ENCODE data around the gene LMF2.

LMF2 gene, protein sequence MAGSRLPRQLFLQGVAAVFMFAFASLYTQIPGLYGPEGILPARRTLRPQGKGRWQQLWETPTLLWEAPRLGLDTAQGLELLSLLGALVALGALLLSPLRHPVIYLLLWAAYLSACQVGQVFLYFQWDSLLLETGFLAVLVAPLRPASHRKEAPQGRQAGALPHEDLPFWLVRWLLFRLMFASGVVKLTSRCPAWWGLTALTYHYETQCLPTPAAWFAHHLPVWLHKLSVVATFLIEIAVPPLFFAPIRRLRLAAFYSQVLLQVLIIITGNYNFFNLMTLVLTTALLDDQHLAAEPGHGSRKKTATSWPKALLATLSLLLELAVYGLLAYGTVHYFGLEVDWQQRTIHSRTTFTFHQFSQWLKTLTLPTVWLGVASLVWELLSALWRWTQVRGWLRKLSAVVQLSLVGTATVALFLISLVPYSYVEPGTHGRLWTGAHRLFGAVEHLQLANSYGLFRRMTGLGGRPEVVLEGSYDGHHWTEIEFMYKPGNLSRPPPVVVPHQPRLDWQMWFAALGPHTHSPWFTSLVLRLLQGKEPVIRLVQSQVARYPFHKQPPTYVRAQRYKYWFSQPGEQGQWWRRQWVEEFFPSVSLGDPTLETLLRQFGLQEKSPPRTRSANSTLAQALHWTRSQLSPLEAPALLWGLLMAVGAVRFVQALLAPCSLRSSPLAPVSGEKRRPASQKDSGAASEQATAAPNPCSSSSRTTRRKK

DNA sequence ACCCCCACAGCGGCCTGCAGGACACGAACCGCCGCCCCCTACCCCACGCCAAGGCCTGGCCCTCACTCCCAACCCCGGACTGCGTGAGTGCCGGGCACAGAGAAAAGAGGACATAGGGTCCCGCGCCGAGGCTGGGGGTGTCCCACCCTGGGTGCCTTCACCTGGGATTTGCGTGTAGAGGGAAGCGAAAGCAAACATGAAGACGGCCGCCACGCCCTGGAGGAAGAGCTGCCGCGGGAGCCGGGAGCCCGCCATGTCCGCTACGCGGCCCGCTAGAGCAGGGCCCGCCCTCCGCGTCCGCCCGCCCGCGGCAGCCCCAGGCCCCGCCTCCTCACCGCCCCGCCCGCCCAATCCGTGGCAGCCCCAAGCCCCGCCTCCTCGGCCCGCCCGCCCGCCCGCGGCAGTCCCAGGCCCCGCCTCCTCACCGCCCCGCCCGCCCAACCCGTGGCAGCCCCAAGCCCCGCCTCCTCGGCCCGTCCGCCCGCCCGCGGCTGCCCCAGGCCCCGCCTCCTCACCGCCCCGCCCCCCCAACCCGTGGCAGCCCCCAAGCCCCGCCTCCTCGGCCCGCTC lies at the start of gene LMF2:
LMF2 (minus strand) TSS at position 282 of the 570 bp plus-strand sequence; CDS start at position 255, 27 bp downstream.
- DNase-seq: peak; percentile 94

DNA sequence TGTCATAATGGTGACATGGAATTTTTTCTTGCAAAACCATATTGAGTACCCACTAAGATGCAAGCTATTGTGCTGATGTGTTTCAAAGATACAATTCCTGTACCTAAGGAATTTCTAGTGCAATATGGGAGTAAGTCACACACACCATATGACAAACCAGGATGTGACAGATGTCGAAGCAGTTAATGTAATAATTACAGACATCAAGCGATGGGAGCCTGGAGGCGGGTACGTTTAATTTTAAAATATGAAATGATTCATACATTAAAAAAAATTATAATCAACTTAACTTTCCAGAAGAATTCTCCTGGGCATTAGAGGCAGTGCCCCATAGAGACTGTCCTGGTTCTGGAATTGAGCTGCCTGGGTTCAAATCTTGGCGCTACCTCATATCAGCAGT lies 49.2 kb upstream of the LMF2 start:
- no peak for DNase-seq

- no peak for DNase-seq
These were observed 45.8 kb upstream of the LMF2 start for GRCh38 chr22:50553310-50553709.

GRCh38 chr22:50551160-50551752 lies 43.8 kb upstream of the LMF2 start:
- DNase-seq: no peak

GRCh38 chr22:50550395-50550794 lies 42.9 kb upstream of the LMF2 start:
- no peak for DNase-seq

DNA sequence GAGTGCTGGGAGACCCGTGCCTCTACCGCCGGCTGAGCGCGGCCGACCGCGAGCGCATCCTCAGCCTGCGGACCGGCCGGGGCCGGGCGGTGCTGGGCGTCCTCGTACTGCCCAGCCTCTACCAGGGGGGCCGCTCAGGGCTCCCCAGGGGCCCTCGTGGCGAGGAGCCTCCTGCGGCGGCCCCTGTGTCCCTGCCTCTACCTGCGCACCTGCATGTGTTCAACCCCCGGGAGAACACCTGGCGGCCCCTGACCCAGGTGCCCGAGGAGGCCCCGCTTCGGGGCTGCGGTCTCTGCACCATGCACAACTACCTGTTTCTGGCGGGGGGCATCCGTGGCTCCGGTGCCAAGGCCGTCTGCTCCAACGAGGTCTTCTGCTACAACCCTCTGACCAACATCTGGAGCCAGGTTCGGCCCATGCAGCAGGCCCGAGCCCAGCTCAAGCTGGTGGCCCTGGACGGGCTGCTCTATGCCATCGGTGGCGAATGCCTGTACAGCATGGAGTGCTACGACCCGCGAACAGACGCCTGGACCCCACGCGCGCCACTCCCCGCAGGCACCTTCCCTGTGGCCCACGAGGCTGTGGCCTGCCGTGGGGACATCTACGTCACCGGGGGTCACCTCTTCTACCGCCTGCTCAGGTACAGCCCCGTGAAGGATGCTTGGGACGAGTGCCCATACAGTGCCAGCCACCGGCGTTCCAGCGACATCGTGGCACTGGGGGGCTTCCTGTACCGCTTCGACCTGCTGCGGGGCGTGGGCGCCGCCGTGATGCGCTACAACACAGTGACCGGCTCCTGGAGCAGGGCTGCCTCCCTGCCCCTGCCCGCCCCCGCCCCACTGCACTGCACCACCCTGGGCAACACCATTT lies 41.7 kb upstream of the LMF2 start:
- no peak for DNase-seq

DNA sequence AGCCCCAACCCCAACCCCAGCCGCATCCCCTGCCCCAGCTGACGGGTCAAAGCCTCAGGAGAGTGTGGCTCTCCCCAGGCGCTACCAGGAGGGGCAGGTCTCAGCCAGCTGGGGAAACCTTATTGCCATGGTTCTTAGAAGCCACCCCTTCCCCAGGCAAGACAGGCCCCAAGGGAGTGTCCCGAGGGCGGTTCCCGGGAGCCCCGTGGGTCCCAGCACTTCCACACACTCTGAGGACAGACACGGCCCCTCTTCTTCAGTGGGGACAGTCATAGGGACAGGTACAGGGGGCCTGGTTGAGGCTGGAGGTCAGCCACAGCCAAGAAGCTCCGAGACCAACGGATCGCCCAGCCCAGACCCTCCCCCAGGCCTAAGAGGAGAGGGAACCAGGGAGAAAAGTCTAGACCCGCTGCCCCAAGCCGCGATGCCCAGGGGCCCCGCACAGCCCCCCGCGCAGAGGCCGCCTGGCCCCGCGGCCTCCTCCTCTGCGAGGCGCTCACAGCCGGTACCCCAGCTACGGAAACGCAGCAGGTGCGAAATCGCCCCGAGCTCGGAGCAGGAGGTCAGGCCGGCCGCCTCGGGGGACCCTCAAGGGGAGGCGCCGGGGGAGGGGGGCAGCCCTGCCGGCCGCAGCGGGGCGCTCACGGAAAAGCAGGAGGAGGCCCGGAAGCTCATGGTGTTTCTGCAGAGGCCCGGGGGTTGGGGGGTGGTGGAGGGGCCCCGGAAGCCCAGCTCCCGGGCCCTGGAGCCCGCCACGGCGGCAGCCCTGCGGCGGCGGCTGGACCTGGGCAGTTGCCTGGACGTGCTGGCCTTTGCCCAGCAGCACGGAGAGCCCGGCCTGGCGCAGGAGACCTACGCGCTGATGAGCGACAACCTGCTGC lies 40.8 kb upstream of the LMF2 start:
- peak; percentile 66 for DNase-seq

GRCh38 chr22:50547263-50547985 lies 39.9 kb upstream of the LMF2 start:
- no peak for DNase-seq

DNA sequence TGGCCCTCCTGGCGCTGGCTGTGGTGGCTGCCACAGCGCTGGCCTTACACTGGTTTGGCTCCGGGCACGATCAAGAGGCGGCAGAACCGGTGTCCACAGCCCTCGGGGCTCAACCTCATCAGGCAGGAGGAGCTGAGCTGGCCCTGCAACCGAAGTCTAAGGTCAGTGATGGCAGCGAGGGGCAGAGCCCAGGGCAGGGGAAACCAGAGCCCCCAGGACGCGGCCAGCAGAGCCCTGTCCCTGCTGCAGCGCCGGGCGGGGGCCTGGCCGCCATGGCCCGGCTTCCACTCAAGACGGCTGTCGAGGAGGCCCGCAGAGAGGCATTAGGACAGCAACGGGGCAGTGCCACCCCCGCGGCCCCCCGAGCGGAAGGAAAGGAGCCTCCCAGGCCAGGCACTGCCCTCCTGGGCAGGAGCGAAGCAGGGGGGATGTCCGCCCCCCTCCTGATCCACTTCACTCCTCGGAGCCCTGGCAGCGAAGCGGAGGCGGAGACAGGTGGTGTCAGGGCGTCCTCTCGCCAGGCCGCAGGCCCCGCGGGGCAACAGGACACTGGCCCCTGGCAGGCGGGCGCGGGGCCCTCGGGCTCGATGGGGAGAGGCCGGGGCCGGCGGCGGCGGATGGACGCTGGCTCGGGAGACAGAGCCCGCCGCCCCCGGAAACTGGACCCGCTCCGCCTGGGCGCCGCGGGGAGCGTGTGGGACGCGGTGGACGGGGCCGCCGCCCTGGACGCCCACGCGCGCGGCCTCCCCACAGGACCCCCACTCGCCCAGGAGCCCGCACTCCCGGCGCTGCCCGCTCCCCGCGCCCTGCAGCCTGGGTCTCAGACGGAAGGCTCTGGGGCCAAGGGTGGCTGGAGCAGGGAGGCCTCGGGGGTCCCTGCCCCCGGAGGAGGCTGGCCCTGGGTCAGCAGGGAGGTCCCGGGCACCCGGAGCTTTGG lies 39.1 kb upstream of the LMF2 start:
- no peak for DNase-seq

- DNase-seq: peak; percentile 56
These were observed 38.2 kb upstream of the LMF2 start, which contains the start of gene KLHDC7B for GRCh38 chr22:50545522-50546325. TSS of gene KLHDC7B (plus strand) at chr22:50545899. CDS start at chr22:50546244, 345 bp downstream.

DNA sequence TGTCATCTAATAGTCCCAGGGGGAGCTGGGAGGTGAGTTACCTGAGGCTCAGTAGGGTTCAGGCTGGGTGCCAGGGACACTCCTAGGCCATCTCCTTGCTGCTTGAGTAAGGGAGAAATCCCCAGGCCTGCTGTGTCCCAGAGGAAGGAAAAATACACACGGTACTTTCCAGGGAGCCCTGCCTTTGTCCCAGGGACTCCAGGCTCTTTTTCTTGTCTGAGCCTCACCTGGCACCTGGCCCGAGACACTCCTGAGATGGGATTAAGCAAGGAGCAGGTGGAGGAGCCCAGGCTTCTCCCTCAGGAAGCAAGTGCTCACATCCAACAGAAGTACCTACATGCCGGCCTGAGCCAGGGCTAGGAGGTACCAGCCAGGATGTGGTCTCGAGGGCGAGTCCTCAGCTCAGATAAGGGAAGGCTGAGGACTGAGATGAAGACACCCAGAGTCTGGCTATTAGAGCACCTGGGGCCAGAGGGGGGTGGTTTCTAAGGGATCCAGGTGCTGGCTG lies 37.3 kb upstream of the LMF2 start:
- peak; percentile 53 for DNase-seq

DNA sequence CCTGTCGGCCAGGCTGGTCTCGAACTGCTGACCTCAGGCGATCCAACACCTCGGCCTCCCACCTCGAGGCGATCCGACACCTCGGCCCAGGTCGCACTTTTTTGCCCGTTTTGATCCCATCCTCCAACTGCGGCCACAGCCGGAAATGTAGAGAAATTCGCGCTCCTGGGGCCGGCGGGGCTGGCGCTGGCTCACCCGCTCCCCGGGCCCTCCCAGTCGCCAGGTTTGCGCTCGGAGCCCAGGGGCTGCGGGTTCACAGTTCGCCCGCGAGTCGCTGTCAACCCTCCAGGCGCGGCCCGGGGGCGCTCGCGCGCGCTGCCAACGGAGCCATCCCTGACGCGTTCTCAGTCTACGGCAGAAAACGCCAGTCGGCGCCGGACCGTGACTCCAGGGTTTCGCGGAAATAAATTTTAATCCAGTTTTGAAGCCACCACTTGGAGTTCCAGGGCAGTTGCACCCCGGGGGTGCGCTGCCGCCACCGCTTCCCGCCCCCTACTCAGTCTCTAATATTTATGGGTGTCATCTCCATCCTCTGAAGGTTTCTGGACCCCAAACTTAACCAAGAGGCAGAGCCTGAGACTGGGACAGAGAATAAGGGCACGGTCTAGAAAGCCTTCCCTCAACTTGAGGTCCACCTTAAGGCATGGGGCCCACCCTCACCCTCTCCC lies 36.7 kb upstream of the LMF2 start:
- peak; percentile 89 for DNase-seq

- DNase-seq: no peak
These were observed 35.0 kb upstream of the LMF2 start for GRCh38 chr22:50542416-50542927.

DNA sequence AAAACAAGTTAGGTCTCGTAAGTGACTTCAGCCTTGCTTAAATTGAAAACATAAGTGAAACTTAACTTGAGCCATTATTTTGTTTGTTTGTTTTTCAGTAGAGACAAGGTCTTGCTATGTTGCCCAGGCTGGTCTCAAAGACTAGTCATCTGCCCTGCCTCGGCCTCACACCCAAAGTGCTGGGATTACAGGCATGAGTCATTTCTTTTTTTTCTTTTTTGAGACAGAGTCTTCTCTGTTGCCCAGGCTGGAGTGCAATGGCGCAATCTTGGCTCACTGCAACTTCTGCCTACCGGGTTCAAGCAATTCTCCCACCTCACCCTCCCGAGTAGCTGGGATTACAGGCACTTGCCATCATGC lies 34.1 kb upstream of the LMF2 start:
- peak; percentile 48 for DNase-seq

GRCh38 chr22:50540381-50540780 lies 32.9 kb upstream of the LMF2 start:
- no peak for DNase-seq

- DNase-seq: no peak
These were observed 30.3 kb upstream of the LMF2 start for GRCh38 chr22:50537765-50538164.

DNA sequence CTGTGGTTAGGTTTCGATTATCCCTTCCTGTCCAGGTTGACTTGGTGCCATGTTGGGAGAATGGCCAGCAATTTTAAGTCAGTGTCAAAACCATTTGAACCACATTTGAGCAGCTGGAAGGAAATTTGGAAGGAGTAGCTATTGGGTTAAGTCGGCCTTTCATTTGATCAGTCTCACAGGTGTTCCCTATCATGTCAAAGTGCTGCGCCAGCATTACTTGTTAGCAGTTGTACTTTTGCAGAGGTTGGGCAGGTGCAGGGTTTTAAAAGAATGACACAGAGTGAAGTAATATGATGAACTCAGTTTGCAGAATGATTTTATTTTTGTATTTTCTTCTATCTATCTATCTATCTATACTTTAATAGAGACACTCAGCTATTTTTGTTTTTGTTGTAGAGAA lies 28.7 kb upstream of the LMF2 start:
- no peak for DNase-seq

DNA sequence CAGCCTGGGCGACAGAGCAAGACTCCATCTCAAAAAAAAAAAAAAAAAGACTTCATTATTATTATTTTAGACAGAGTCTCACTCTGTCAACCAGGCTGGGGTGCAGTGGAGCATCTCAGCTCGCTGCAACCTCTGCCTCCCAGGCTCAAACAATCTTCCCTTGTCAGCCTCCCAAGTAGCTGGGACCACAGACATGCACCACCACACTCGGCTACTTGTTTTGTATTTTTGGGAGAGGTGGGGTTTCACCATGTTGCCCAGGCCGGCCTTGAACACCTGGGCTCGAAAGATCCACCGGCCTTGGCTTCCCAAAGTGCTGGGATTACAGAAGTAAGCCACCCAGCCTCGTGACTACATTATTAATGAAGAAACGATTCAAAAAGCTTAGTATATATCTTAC lies 27.6 kb upstream of the LMF2 start:
- DNase-seq: no peak
